Mucosa of gallbladder (tissue), 1 donor: ENCODE results near the gene RPS10. TPM values are rescaled to one million over a fixed set of nuclear protein-coding genes. Genes with fewer than 3 reads are reported as not detected.
A peak's percentile ranks its signal among the peaks of the same experiment; 100 is the strongest.

Source experiments
- DNase-seq: peaks from one replicate; pipeline ENCODE4 v3.0.0-alpha.2; 2020; ENCODE audit warnings: low spot score
- total RNA-seq: library from RNA; stranded (reverse); gene quantifications from one replicate; pipeline ENCODE4 v1.2.1, GENCODE V29; 2021
- donor health status: DM: no; HTN: no; CAD: no.

RPS10 gene
- total RNA-seq, 1 donor from 2014 or later: 896 TPM

DNA sequence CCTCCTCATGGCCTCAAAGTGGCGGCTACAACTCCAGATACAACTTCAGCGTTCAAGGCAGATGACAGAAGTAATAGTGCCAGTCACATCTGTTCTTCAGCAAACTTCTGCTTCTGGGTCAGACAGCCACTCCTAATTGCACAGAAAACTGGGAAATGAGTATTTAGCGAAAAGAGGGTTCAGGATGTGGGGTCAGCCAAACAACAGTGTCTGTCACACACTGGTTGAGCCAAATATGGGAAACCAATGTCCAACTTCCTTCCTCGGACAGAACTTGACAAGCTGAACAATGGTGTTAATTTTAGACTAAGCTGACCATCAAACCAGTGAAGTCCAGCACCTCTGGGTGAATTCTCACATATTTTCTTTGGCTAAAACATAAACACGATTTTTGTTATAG, 55.5 kb downstream of the RPS10 start:
- DNase-seq: peak; percentile 24

DNA sequence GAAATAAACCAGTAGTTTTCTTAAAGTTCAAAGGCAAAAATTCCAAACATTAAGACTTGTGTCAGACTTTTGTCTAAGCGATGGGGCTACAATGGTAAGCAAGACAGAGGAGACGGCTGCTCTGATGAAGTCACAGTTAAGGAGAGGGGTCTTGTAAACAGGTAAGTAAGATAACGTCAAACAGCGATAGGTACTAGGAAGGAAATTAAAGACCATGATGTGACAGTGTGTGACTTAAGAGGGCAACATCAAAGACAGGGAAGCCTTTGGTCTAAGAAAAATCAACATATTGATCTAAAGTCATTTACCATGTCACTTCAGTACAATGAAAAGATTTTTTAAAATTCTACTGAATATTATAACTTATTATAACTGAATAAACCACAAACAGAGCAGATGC, 56.5 kb downstream of the RPS10 start:
- no peak for DNase-seq

Other genes starting within 250 kb of the RPS10 start
- gene HMGA1, start 189.2 kb downstream of the RPS10 start, total RNA-seq: 88.6 TPM
- 28.9 TPM for gene SMIM29, start 177.1 kb downstream of the RPS10 start, total RNA-seq
- 30.7 TPM for gene NUDT3, start 33.4 kb downstream of the RPS10 start, total RNA-seq
- 1.4 TPM for gene PACSIN1, start 40.0 kb upstream of the RPS10 start, total RNA-seq
- 16.7 TPM for gene SPDEF, start 130.3 kb upstream of the RPS10 start, total RNA-seq